Pancreas (tissue), 10 donors: ENCODE measurements around the gene SDR42E1. TPM values are rescaled to one million over a fixed set of nuclear protein-coding genes. Genes with fewer than 3 reads are reported as not detected.
A peak's percentile ranks its signal among the peaks of the same experiment; 100 is the strongest.

ENCODE experiments used
- ATAC-seq, 4 donors: fragments of 200-7000 bp; cut with Tn5 transposase; one replicate each; pipeline versions ENCODE4 v1.8.0 to v1.9.1; 2020; ENCODE audit warnings: mild to moderate bottlenecking in 4 of 4, moderate library complexity in 4 of 4
- DNase-seq, 6 donors: peaks; one replicate each; pipeline ENCODE4 v3.0.0-alpha.2; 2020
- FAIRE-seq: peaks from 2 replicates; lab custom pipeline; 2012; peaks lifted over from hg19 to GRCh38; lab: Jason Lieb, UNC
- H3K27ac ChIP-seq, 4 donors: fragments of 200-600 bp; sonication (generic); 1 replicate in 3 of 4; 2 replicates in 1 of 4; pipeline versions ENCODE4 v1.5.0 to v1.8.0; 2020
- H3K27me3 ChIP-seq, 4 donors: fragments of 200-600 bp; one replicate each; pipeline ENCODE4 v1.8.0; 2021
- H3K36me3 ChIP-seq, 3 donors: fragments of 200-600 bp; sonication (generic) in 1 of 3; one replicate each; pipeline versions ENCODE4 v1.5.0 to v1.8.0; 2020 to 2021
- H3K4me1 ChIP-seq, 3 donors: fragments of 200-600 bp; one replicate each; pipeline ENCODE4 v1.8.0; 2021
- H3K4me3 ChIP-seq, 4 donors: fragments of 200-600 bp; sonication (generic) in 2 of 4; one replicate each; pipeline versions ENCODE4 v1.5.0 to v1.8.0; 2020 to 2021
- H3K9me3 ChIP-seq, 4 donors: fragments of 200-600 bp; one replicate each; pipeline ENCODE4 v1.8.0; 2021
- WGBS, 2 donors: extraction: QIAGEN DNeasy Blood & Tissue Kit; methylation state at CpG; one replicate each; pipeline ENCODE4 v1.1.7; 2013; 5-methylcytosine and 5-hydroxymethylcytosine counted together
- intact Hi-C, 3 donors: fragments of 100-400 bp; cut with DNase I; formaldehyde crosslinking; loops; one replicate each; pipeline versions ENCODE4 v1.11.1 to v1.14.2; 2022
- polyA plus RNA-seq, 2 donors: library from polyadenylated mRNA; stranded (reverse); fragments of 200-250 nt; gene quantifications; one replicate each; pipeline ENCODE4 v1.2.3, GENCODE V29; 2013
- total RNA-seq, 6 donors: library from RNA; stranded (reverse); fragmentation: NEBNext Ultra II Directional in 4 of 6; extraction: Animal tissue kit (Norgen Biotek cat#: 25700) in 4 of 6; gene quantifications; one replicate each; pipeline versions ENCODE4 v1.2.1 to v1.2.4, GENCODE V29; 2021 to 2023
- TF ChIP-seq, protein P1 (sequence below), 4 donors: fragments of 200-600 bp; sonication (generic) in 3 of 4; IDR thresholded peaks; one replicate each; pipeline versions ENCODE4 v1.5.0 to v1.8.0; 2021; ENCODE audit warnings: antibody characterized with exemption in 4 of 4
- donor health status: healthy with polysubstance abuse.
- donor health status: DM: no; HTN: no; CAD: no; lungs with moderate emphysema.
- donor health status: DM: no; HTN: no; CAD: no.
- donor health status: control.
- donor health status: control.
- donor health status: Bipolar disorder and iron deficiency.
- donor health status: DM: yes; HTN: yes; CAD: no.
- donor health status: DM: no; HTN: no; CAD: no.
- donor health status: DM: no; HTN: no; CAD: no.
- donor health status: DM: yes; HTN: yes; CAD: no.

Gene SDR42E1
- total and polyA plus RNA-seq, 8 donors = 2.5 to 13.3 (median 5.8) TPM

DNA sequence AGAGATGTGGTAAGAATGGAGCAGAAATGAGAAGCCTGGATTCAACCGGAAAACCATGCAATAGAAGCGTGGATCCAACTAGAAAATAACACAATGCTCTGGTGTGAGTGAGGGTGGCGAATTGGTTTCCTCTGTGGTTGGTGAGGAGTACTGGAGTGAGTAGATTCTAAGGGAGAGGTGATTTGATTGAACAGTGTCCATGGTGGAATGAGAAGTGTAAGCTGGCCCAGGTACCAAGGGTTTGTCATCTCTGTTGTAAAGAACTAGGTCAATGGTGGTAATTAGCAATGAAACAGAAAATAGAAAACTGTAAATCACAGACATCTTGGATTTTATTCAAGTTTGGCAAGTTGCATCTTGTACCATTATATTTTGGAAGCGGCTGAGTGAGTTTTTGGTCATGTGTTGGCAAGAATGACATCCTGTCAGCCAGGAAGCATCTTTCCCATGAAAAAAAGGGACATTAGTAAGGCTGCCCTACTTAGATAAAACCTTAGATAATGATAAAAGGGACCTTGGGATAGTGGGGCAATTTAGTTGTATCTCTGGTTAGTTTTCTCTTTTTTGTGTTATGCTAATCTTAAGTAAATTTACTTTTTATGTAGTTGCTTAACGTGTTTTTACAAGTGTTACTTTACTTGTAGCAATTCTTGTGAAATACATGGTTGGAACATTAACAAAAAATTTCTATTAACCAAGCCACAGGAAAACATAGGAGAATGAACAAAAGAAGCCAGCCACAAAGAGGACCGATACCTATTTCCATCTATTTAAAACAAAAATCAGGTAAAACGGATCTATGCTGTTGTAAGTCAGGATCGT lies 44.7 kb upstream of the SDR42E1 start:
- intact Hi-C loops = no loop called here
- DNase-seq (no peak), FAIRE-seq (no peak), ATAC-seq (peak; percentile 57 to 67 (median 59))
- Histone ChIP-seq H3K36me3 (no peaks in the 10 kb centered on the region), H3K4me3 (no peak overlapping the region), H3K27ac (peak overlapping the region in 3 of 4 donors; percentile 13 to 56 (median 24)), H3K27me3 (no peaks in the 10 kb centered on the region), H3K9me3 (no peaks in the 10 kb centered on the region), H3K4me1 (peaks cover 23 to 29% (median 23%) of the 10 kb centered on the region in 3 donors)
- WGBS, 2 donors = 37 to 39% methylated on average over 8 of the region's 8 CpGs
- TF ChIP-seq, protein P1, sequence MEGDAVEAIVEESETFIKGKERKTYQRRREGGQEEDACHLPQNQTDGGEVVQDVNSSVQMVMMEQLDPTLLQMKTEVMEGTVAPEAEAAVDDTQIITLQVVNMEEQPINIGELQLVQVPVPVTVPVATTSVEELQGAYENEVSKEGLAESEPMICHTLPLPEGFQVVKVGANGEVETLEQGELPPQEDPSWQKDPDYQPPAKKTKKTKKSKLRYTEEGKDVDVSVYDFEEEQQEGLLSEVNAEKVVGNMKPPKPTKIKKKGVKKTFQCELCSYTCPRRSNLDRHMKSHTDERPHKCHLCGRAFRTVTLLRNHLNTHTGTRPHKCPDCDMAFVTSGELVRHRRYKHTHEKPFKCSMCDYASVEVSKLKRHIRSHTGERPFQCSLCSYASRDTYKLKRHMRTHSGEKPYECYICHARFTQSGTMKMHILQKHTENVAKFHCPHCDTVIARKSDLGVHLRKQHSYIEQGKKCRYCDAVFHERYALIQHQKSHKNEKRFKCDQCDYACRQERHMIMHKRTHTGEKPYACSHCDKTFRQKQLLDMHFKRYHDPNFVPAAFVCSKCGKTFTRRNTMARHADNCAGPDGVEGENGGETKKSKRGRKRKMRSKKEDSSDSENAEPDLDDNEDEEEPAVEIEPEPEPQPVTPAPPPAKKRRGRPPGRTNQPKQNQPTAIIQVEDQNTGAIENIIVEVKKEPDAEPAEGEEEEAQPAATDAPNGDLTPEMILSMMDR (IDR thresholded peaks at IDR 0.05) = no peak

DNA sequence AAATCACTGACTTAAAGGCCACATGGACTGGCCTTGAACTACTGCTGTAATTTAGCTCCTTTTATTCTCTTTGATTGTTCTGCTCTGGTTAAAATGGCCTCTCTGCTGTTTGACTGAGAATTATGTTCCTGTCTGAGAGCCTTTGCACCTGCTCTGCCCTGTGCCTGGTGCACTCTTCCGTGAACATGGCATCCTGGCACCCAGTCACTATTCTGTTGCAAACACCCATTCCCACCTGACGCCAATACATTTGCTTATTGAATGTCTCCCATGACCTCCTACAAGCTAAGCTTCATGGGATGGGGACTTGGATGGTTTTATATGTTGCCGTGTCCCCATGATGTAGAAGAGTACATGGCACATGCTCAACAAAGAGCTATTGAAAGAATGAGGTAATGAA lies 43.8 kb upstream of the SDR42E1 start:
- DNase-seq = no peak
- Histone ChIP-seq H3K36me3 (no peaks in the 10 kb centered on the region), H3K4me3 (no peak overlapping the region), H3K4me1 (peaks cover 28 to 36% (median 28%) of the 10 kb centered on the region in 3 donors), H3K27me3 (no peaks in the 10 kb centered on the region), H3K27ac (peak overlapping the region in 1 of 4 donors; percentile 56), H3K9me3 (no peaks in the 10 kb centered on the region)
- intact Hi-C loops = no loop called here
- TF ChIP-seq, protein P1 (IDR thresholded peaks at IDR 0.05) = no peak
- no peak for FAIRE-seq
- 76 to 79% methylated on average over 3 of the region's 3 CpGs for WGBS, 2 donors
- no peak for ATAC-seq

DNA sequence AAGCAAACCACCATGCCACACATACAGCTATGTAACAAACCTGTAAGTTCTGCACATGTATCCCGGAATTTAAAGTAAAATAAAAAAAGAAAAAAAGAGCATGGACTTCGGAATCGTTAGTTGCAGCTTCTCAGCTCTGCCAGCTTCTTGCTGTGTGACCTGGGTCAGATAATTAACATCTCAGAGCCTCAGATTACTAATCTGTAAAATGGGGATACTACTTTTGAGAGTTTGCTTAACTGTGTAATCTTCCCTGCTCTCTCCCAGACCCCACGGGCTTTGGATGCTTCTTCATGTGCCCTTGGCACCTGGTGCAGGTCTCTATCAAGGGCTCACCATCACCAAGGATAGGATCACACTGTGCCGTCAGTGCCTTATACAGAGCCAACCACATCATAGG lies 40.4 kb upstream of the SDR42E1 start:
- Histone ChIP-seq H3K27ac (peak overlapping the region in 2 of 4 donors; percentile 6 to 40), H3K4me1 (peaks cover 25 to 44% (median 40%) of the 10 kb centered on the region in 3 donors), H3K27me3 (no peaks in the 10 kb centered on the region), H3K36me3 (no peaks in the 10 kb centered on the region), H3K4me3 (no peak overlapping the region), H3K9me3 (no peaks in the 10 kb centered on the region)
- DNase-seq = no peak
- WGBS, 2 donors = 55 to 63% methylated on average over 5 of the region's 5 CpGs
- TF ChIP-seq, protein P1 (IDR thresholded peaks at IDR 0.05) = no peak
- ATAC-seq = no peak
- no peak for FAIRE-seq
- intact Hi-C loops = no loop called here

DNA sequence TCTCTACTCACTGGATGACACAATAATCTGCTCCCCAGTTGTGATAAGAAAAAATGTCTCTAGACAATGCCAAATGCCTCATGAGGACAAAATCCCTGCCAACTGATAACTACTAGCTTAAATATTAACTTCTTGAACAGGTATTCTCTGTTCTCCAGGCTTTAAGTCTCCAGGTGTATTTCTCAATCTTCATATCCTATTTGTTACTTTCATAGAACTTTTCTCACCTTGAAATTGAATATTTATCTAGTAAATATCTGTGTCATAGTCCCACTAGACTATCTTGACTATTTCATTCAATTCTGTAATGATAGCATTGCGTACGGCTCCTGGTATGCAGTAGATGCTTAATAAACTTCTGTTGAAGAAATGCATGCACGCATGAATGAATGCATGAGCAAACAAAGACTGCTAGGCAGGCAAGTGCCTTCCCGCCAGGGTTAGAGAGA lies 39.7 kb upstream of the SDR42E1 start:
- TF ChIP-seq, protein P1 (IDR thresholded peaks at IDR 0.05) = no peak
- no peak for FAIRE-seq
- Histone ChIP-seq H3K4me3 (no peak overlapping the region), H3K36me3 (no peaks in the 10 kb centered on the region), H3K4me1 (peaks cover 21 to 44% (median 35%) of the 10 kb centered on the region in 3 donors), H3K9me3 (no peaks in the 10 kb centered on the region), H3K27me3 (no peaks in the 10 kb centered on the region), H3K27ac (peak overlapping the region in 3 of 4 donors; percentile 6 to 40 (median 20))
- intact Hi-C loops = no loop called here
- DNase-seq = no peak
- ATAC-seq = peak; percentile 74 to 86 (median 80)
- WGBS, 2 donors = 11 to 13% methylated on average over 4 of the region's 4 CpGs

DNA sequence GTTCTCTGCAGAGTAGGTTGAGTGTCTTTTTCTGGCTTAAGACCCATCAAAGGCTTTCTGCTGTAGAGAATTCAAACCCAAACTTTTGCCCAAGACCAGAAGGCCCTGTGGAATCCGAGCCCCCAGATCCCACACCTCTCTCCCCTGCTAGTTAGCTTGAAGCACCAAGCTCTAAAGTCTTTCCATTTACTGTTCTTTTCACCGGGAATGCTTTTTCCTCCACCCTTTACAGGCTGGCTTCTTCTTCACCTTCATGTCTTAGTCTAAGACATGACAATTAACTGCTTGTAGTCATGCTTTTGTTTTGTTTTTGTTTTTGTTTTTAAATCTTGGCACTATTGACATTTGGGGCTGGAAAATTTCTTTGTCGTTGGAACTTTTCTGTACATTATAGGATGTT lies 39.2 kb upstream of the SDR42E1 start:
- WGBS, 2 donors = 22% methylated on average over 3 of the region's 3 CpGs

More for the DNA sequence above, 39.2 kb upstream of the SDR42E1 start:
- peak in 2 of 4 donors; percentile 5 to 51 for ATAC-seq
- Histone ChIP-seq H3K4me3 (no peak overlapping the region), H3K4me1 (peaks cover 21 to 42% (median 33%) of the 10 kb centered on the region in 3 donors), H3K36me3 (no peaks in the 10 kb centered on the region), H3K27ac (peak overlapping the region in 3 of 4 donors; percentile 20 to 40 (median 33)), H3K27me3 (no peaks in the 10 kb centered on the region), H3K9me3 (no peaks in the 10 kb centered on the region)
- DNase-seq = no peak
- FAIRE-seq = no peak
- TF ChIP-seq, protein P1 (IDR thresholded peaks at IDR 0.05) = no peak
- intact Hi-C loops = no loop called here
